ENCODE results near the gene BRAT1. TPM values are rescaled to one million over a fixed set of nuclear protein-coding genes. Genes with fewer than 3 reads are reported as not detected.

The BRAT1 gene
- total and polyA plus RNA-seq, 7 donors = 9.6 to 25.9 (median 20.0) TPM

DNA sequence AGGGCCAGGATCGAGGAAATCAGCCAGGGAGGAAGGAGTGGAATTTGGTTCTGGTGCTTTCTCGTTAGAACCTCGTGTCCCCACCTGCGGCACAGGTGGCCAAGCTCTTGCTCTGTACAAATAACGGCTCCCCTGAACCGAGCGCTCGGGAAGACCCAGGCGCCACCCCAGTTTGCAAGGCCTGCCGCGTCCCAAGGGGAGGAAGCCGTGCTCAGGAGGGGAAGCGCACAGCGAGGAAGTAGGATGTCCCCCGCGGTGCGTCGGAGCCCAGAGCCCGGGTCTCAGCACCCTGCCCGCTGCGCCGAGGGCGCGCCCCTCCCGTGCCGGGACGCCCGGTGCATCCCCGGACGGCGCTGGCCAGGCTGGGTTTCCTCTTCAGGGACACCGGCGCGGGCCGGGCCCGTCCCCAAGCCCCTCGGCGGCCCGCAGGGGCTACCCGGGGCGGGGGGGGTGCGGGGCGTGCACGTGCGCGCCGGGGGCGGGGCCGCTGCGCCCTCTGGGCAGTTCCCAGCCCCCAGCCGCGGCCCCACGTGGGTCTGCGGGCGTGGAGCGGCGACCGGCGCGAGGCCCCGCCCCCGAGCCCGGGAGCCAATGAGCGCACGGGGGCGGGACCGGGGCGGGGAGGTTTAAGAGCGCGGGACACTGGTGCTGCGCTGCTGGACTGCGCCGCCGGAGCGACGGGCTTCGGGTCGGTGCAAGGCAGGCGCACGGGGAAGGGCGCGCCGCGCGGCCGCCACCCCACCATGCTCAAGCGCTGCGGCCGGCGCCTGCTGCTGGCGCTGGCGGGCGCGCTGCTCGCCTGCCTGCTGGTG is 36.0 kb downstream of the BRAT1 start, which contains the start of gene LFNG:
LFNG (plus strand) TSS at position 656 of the 812 bp plus-strand sequence; CDS start at position 744, 88 bp downstream.
- intact Hi-C loops (cut with DNase I) = loop anchor here (2.0 kb wide), 1 partner anchor 35 kb away; the partner anchor contains the start of gene BRAT1
- H3K36me3 ChIP-seq = no peaks in the 10 kb centered on the region
- H3K9me3 ChIP-seq = no peaks in the 10 kb centered on the region
- TF ChIP-seq POLR2AphosphoS5 (IDR thresholded peaks at IDR 0.05) (peak; percentile 71 to 90 (median 84)), EP300 (IDR thresholded peaks at IDR 0.05) (no peak)
- TF ChIP-seq, protein P1, sequence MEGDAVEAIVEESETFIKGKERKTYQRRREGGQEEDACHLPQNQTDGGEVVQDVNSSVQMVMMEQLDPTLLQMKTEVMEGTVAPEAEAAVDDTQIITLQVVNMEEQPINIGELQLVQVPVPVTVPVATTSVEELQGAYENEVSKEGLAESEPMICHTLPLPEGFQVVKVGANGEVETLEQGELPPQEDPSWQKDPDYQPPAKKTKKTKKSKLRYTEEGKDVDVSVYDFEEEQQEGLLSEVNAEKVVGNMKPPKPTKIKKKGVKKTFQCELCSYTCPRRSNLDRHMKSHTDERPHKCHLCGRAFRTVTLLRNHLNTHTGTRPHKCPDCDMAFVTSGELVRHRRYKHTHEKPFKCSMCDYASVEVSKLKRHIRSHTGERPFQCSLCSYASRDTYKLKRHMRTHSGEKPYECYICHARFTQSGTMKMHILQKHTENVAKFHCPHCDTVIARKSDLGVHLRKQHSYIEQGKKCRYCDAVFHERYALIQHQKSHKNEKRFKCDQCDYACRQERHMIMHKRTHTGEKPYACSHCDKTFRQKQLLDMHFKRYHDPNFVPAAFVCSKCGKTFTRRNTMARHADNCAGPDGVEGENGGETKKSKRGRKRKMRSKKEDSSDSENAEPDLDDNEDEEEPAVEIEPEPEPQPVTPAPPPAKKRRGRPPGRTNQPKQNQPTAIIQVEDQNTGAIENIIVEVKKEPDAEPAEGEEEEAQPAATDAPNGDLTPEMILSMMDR (IDR thresholded peaks at IDR 0.05) = no peak
- 0% methylated on average over 95 of the region's 95 CpGs for WGBS, 2 donors
- peak; percentile 90 for DNase-seq
- peak within 1 kb of the TSS; percentile 23 to 57 (median 49) for H3K4me3 ChIP-seq
- peak within 1 kb of the TSS; percentile 2 to 57 (median 54) for H3K27ac ChIP-seq
- peaks cover 0 to 55% (median 36%) of the 10 kb centered on the region in 4 donors for H3K4me1 ChIP-seq
- peaks cover 38 to 50% (median 47%) of the 10 kb centered on the region in 3 donors for H3K27me3 ChIP-seq

DNA sequence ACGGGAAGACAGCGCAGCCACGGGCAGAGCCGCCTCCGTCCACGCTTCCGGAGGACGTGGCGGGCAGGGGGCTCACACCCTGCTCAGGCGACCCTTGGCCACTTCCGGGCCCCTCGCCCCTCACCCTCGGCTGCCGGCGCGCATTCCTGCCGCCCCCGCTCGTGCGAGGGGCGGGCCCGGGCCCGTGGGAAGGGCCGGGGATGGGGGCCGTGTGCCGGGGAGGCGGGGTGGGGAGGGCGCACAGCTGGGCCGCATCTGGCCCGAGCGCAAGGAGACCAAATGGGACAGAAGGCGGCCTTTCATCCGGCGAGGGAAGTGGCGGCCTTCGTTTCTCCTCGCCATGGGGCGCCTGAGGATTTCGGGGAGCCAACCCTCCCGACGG is 36.6 kb downstream of the BRAT1 start:
- Histone ChIP-seq H3K27ac (peak overlapping the region; percentile 2 to 57 (median 54)), H3K4me1 (peaks cover 0 to 49% (median 31%) of the 10 kb centered on the region in 4 donors), H3K27me3 (peaks cover 32 to 44% (median 41%) of the 10 kb centered on the region in 3 donors), H3K9me3 (no peaks in the 10 kb centered on the region), H3K36me3 (no peaks in the 10 kb centered on the region), H3K4me3 (peak overlapping the region in 3 of 4 donors; percentile 47 to 57 (median 51))
- intact Hi-C loops (cut with DNase I) = loop anchor here (2.0 kb wide), 1 partner anchor 36 kb away; the partner anchor contains the start of gene BRAT1
- 1 to 5% methylated on average over 41 of the region's 41 CpGs for WGBS, 2 donors
- TF ChIP-seq POLR2A (IDR thresholded peaks at IDR 0.05) = no peak
- TF ChIP-seq, protein P1 (IDR thresholded peaks at IDR 0.05) = no peak
- TF ChIP-seq EP300 (IDR thresholded peaks at IDR 0.05) = no peak
- TF ChIP-seq POLR2AphosphoS5 (IDR thresholded peaks at IDR 0.05) = no peak
- no peak for DNase-seq

DNA sequence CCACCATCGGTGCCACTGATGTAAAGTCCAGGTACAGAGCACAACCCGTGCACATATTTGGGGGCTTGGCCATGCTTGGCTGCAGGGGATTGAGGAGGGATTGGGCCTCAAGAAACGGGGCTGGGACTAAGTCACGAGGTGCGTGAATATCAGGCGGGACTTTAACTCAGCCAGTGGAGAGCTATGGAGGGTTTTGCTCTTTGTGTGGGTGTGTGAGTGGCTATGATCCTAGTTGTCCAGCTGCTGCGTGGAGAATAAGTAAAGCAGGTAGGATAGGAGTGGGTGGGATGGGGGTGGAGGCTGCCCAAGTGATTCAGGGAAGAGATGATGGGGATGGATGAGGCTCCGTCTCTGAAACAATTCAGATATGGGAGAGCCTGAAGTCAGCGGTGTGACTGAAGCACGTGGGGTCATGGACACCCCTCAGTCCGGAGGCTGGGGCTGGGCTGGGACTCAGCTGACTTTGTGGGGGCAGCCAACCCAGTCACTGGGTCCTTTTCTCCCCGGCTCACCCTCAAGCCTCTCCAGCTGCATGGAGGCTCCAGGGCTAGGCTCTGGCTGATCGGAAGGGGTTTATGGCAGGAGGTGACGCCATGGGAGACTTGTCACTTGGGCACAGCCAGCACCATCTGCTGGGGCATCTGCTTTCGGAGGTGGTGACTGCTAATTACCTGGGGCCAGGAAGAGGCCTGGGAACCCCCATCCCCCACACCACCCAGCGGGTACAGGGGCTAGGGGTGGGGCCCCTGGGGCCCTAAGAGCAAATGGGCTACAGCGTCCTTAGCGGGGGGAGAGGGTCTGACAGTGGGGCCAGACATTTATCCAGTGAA is 37.4 kb downstream of the BRAT1 start:
- DNase-seq = no peak
- peak overlapping the region in 2 of 4 donors; percentile 13 to 56 for H3K27ac ChIP-seq
- intact Hi-C loops (cut with DNase I) = loop anchor here (2.0 kb wide), 1 partner anchor 37 kb away; the partner anchor contains the start of gene BRAT1
- peaks cover 24 to 35% (median 33%) of the 10 kb centered on the region in 3 donors for H3K27me3 ChIP-seq
- no peaks in the 10 kb centered on the region for H3K9me3 ChIP-seq
- no peaks in the 10 kb centered on the region for H3K36me3 ChIP-seq
- WGBS, 2 donors = 35 to 71% methylated on average over 18 of the region's 18 CpGs
- H3K4me1 ChIP-seq = peaks cover 0 to 41% (median 22%) of the 10 kb centered on the region in 4 donors
- no peak overlapping the region for H3K4me3 ChIP-seq
- TF ChIP-seq POLR2AphosphoS5 (IDR thresholded peaks at IDR 0.05) = no peak
- TF ChIP-seq, protein P1 (IDR thresholded peaks at IDR 0.05) = no peak
- no peak for TF ChIP-seq EP300 (IDR thresholded peaks at IDR 0.05)
- TF ChIP-seq POLR2A (IDR thresholded peaks at IDR 0.05) = no peak

DNA sequence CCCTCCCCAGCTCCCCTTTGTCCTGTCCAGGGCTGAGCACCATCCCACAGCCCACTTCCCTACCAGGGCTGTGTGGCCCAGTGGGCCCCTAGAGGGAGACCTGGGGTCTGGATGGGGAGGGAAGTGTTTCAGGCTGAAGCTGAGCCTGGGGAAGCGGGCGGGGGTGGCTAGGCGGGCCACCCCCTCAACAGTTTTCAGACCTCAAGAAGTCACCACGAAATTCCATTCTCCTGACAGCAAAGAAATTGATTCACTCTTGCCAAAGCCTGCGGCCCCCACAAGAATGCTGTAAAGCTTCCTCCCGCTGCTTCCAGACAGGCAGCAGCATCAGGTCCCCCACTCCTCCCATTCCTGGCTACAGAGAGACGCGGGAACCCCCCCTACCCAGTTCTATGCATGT is 38.3 kb downstream of the BRAT1 start:
- peaks cover 19 to 27% (median 24%) of the 10 kb centered on the region in 3 donors for H3K27me3 ChIP-seq
- no peak for DNase-seq
- no peaks in the 10 kb centered on the region for H3K9me3 ChIP-seq
- H3K36me3 ChIP-seq = no peaks in the 10 kb centered on the region
- intact Hi-C loops (cut with DNase I) = no loop called here
- peaks cover 0 to 33% (median 21%) of the 10 kb centered on the region in 4 donors for H3K4me1 ChIP-seq
- TF ChIP-seq EP300 (IDR thresholded peaks at IDR 0.05) (no peak), POLR2AphosphoS5 (IDR thresholded peaks at IDR 0.05) (no peak), POLR2A (IDR thresholded peaks at IDR 0.05) (no peak)
- TF ChIP-seq, protein P1 (IDR thresholded peaks at IDR 0.05) = no peak
- H3K4me3 ChIP-seq = no peak overlapping the region
- WGBS, 2 donors = 80 to 83% methylated on average over 8 of the region's 8 CpGs
- H3K27ac ChIP-seq = peak overlapping the region in 1 of 4 donors; percentile 13

All from sigmoid colon (tissue), 7 donors.